Measurements from ENCODE around the gene B9D1.

Gene B9D1

GRCh38 chr17:19392303-19392702, 29.8 kb upstream of the B9D1 start:
- no peak for DNase-seq (ENCODE audit: low read depth, low spot score)
- no peak for TF ChIP-seq CTCF (IDR thresholded peaks at IDR 0.05; ENCODE audit: insufficient read depth, low read length, missing control alignments)
- ChIA-PET CTCF (interaction anchor here (1.1 to 2.1 kb wide), 2 partner anchors 29 to 54 kb away, joined by 4 to 8 read pairs; partner anchors contain the start of gene B9D1), POLR2A (no interaction called here)
- H3K4me3 ChIP-seq (ENCODE audit: low read depth, low read length), result no peak overlapping the region

DNA sequence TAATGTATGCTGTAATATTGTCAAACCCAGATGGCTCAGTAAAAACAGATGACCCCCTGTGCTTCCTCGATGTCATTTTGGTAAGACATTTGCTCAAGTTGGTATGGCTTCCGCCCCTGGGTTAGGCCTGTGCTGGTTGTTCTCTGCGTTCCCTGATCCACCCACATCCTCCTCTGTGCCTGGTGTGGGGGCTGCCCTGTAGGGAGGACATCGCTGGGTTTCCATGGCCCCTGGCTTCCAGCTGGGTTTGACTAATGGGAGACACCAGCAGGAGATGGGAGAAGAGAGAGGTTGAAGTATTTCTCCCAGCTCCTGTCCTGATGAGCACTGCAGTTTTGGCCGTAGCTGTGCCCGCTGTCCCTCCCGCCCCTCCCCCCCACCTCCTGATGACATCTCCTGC, 28.9 kb upstream of the B9D1 start:
- DNase-seq (ENCODE audit: low read depth, low spot score), result no peak
- CTCF ChIA-PET, result interaction anchor here (2.1 kb wide), 1 partner anchor 28 kb away, joined by 8 read pairs; the partner anchor contains the start of gene B9D1
- H3K4me3 ChIP-seq (ENCODE audit: low read depth, low read length), result no peak overlapping the region
- no peak for TF ChIP-seq CTCF (IDR thresholded peaks at IDR 0.05; ENCODE audit: insufficient read depth, low read length, missing control alignments)
- POLR2A ChIA-PET, result no interaction called here

DNA sequence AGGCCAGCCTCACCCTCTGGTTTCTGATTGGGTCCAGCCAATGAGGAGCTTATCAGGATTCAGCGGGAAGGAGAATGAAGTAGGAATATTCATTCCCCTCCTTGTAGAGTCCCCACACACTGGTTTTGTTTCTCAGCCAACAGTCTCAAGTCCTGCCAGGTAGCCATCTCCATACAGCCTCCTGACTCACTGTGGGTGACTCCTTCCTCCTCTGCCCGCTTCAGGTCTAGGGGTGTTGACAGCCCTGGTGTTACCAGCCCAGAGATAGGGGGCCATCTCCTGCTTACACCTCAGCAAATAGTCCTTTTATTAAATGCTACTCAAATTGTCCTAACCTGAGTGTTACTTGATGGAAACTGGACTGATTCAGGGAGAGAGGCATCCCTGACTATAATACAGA, 28.4 kb upstream of the B9D1 start:
- H3K4me3 ChIP-seq (ENCODE audit: low read depth, low read length), result no peak overlapping the region
- no peak for DNase-seq (ENCODE audit: low read depth, low spot score)
- CTCF ChIA-PET, result interaction anchor here (2.1 kb wide), 1 partner anchor 28 kb away, joined by 8 read pairs; the partner anchor contains the start of gene B9D1
- POLR2A ChIA-PET, result no interaction called here
- no peak for TF ChIP-seq CTCF (IDR thresholded peaks at IDR 0.05; ENCODE audit: insufficient read depth, low read length, missing control alignments)

DNA sequence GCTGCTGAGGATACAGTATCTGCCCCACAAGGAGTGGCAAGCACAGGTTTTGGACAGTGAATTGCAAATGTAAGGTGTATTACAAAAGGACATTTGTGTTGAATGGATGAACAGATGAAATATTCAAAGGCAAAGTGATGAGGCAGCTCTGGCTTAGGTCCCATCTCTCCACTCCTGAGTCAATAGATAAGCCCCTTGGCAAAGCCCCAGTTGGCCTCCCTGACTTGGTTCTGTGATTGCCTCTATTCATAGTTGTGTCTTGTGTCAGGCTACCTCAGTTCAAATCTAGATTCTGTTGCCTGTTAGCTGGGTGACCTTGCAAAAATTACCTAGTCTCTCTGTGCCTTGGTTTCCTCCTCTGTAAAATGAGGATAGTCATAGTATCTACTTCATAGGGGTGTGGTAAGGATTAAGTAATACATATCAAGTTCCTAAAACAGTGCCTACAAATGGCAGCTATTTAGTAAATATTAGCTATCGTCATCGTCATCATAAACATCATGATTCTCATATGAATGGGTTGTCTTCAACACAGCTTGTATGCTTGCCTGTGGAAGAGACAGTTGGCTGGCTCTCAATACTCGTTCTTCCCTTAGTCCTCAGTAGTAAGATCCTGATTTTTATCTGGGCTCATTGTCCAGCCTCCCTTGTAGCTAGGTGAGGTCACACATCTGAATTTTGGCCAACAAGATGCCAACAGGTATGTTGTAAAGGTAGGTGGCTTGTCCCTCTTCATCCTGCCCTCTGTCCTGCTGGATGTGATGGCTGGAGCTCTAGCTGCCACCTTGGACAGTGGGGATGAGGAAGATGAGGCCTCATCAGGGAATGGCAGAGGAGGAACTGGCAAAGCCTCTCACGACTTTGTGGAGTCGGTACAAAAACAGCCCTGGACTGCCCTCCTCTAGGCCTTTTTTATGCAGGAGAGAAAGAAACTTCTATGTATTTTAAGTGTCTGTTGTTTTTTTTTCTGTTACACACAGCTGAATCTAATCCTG, 26.6 kb upstream of the B9D1 start:
- no peak for TF ChIP-seq CTCF (IDR thresholded peaks at IDR 0.05; ENCODE audit: insufficient read depth, low read length, missing control alignments)
- ChIA-PET POLR2A (interaction anchor here (0.8 to 4.1 kb wide), 2 partner anchors 11 to 66 kb away, joined by 3 to 39 read pairs; partner anchors contain the start of gene MAPK7), CTCF (interaction anchor here (0.9 to 2.2 kb wide), 6 partner anchors 11 to 377 kb away, joined by 3 to 14 read pairs (median 4); partner anchors contain the start of gene B9D1)
- no peak overlapping the region for H3K4me3 ChIP-seq (ENCODE audit: low read depth, low read length)
- DNase-seq (ENCODE audit: low read depth, low spot score), result no peak

DNA sequence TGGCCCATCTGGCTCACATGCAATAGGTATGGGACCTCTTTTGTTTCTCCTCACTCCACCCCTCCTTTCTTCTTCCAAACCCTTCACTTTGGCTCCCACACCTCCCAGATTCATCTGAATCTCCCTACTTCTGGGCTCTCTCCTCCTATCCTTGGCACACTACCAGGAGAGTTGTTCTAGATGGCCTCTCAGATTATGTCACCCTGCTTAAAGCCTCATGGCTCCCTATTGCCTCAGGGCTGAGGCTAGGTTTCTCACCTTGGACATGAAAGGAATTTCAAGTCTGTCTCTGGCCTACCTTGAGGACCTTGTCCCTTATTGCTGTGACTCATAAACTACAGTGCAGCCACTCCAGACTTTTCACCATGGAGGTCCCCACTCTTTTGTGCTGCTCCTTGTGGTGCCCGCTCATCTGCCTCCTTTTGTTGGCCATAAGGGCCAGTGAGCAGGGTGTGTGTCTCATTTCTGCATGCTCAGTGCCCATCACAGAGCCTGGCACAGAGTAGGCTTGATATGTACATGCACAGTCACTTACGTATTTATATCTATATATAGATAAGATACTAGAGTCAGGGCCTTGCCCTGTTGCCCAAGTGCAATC, 25.5 kb upstream of the B9D1 start:
- no peak for DNase-seq (ENCODE audit: low read depth, low spot score)
- ChIA-PET CTCF (interaction anchor here (1.5 to 4.2 kb wide), 5 partner anchors 12 to 125 kb away, joined by 3 to 28 read pairs (median 8); partner anchors contain the start of gene B9D1), POLR2A (interaction anchor here (0.8 to 4.1 kb wide), 3 partner anchors 10 to 67 kb away, joined by 3 to 39 read pairs (median 8); partner anchors contain the start of gene MAPK7)
- no peak for TF ChIP-seq CTCF (IDR thresholded peaks at IDR 0.05; ENCODE audit: insufficient read depth, low read length, missing control alignments)
- no peak overlapping the region for H3K4me3 ChIP-seq (ENCODE audit: low read depth, low read length)
